NCI-H2171 treated with DMSO at 0.1 percent for 48 hours (cell line): ENCODE data around the gene SELENOT.

Experiments
- DNase-seq: peaks from one replicate; lab custom pipeline; 2025; lab: John Stamatoyannopoulos, UW

SELENOT gene

GRCh38 chr3:150663461-150663860 lies 60.3 kb downstream of the SELENOT start:
- DNase-seq = no peak

- DNase-seq = no peak
Observed at GRCh38 chr3:150666167-150666566, 63.0 kb downstream of the SELENOT start.

GRCh38 chr3:150673966-150674365 lies 70.8 kb downstream of the SELENOT start:
- DNase-seq = no peak

GRCh38 chr3:150675587-150675986 lies 72.5 kb downstream of the SELENOT start:
- DNase-seq = no peak
